SU-DHL-6 (cell line): ENCODE data around the gene TMEM35B.
"Not testable (repeated sequence)": the region's sequence is repeated elsewhere in the genome, so short reads cannot be mapped to it uniquely, and the experiment has no call there.

ENCODE experiments used
- H2AFZ ChIP-seq: fragments of 200-600 bp; sonication (generic); 2 replicates; pipeline ENCODE4 v1.6.1; 2014; ENCODE audit warnings: low read depth, mild to moderate bottlenecking, moderate library complexity, mixed read lengths, antibody characterized with exemption, low read length; ENCODE audit not compliant: severe bottlenecking
- H3F3A ChIP-seq: fragments of 200-600 bp; shearing (Covaris generic); 2 replicates; pipeline ENCODE4 v1.6.0; 2016; ENCODE audit warnings: antibody characterized with exemption, mild to moderate bottlenecking; ENCODE audit not compliant: insufficient read depth
- H3K27ac ChIP-seq: fragments of 200-600 bp; sonication (generic); 2 replicates; pipeline ENCODE4 v1.5.1; 2016; ENCODE audit warnings: low read depth, mild to moderate bottlenecking, low read length, moderate library complexity, mixed read lengths
- H3K27me3 ChIP-seq: fragments of 200-600 bp; sonication (generic), shearing (Covaris generic); 2 replicates; pipeline ENCODE4 v1.6.0; 2014; ENCODE audit warnings: mild to moderate bottlenecking, low read length
- H3K36me3 ChIP-seq: fragments of 200-600 bp; sonication (generic); 2 replicates; pipeline ENCODE4 v1.6.1; 2014; ENCODE audit warnings: mild to moderate bottlenecking, low read length, mixed read lengths
- H3K4me2 ChIP-seq: fragments of 300-600, 200-600 bp; shearing (Covaris generic), sonication (generic); 2 replicates; pipeline ENCODE4 v1.6.0; 2014; ENCODE audit warnings: low read length, low read depth, mild to moderate bottlenecking; ENCODE audit not compliant: poor library complexity, severe bottlenecking
- H3K4me3 ChIP-seq: fragments of 200-600 bp; sonication (generic); 2 replicates; pipeline ENCODE4 v1.5.1; 2014; ENCODE audit warnings: antibody characterized with exemption, low read length, mild to moderate bottlenecking, mixed read lengths; ENCODE audit not compliant: insufficient read depth, poor library complexity, severe bottlenecking
- H3K79me2 ChIP-seq: fragments of 200-600 bp; sonication (generic); 2 replicates; pipeline ENCODE4 v1.6.1; 2014; ENCODE audit warnings: mild to moderate bottlenecking, low read length, moderate library complexity; ENCODE audit not compliant: insufficient read depth
- H3K9ac ChIP-seq: fragments of 200-600 bp; sonication (generic); 2 replicates; pipeline ENCODE4 v1.7.0; 2014; ENCODE audit warnings: mild to moderate bottlenecking, low read length
- H3K9me2 ChIP-seq: fragments of 200-600 bp; sonication (generic); replicated peaks from 2 replicates; pipeline ENCODE4 v1.6.1; 2014; ENCODE audit warnings: low read length; ENCODE audit not compliant: insufficient read depth
- H3K9me3 ChIP-seq: fragments of 200-600 bp; sonication (generic); 2 replicates; pipeline ENCODE4 v1.6.1; 2014; ENCODE audit warnings: low read length, mixed read lengths; ENCODE audit not compliant: insufficient read depth
- H4K20me1 ChIP-seq: fragments of 200-600 bp; sonication (generic); 2 replicates; pipeline ENCODE4 v1.6.1; 2014; ENCODE audit warnings: low read depth, mild to moderate bottlenecking, antibody characterized with exemption, low read length, moderate library complexity, mixed read lengths
- CTCF ChIP-seq: fragments of 200-600 bp; sonication (generic); IDR thresholded peaks from one replicate; pipeline ENCODE4 v1.5.1; 2017; ENCODE audit warnings: antibody characterized with exemption, mild to moderate bottlenecking, low read length, moderate library complexity; ENCODE audit not compliant: insufficient read depth, poor library complexity, severe bottlenecking
- EZH2phosphoT487 ChIP-seq: fragments of 200-600 bp; sonication (generic), shearing (Covaris generic); conservative IDR thresholded peaks from 2 replicates; pipeline ENCODE4 v1.6.1; 2018; ENCODE audit warnings: mild to moderate bottlenecking, antibody characterized with exemption, low read length, moderate library complexity, mixed read lengths

The TMEM35B gene

GRCh38 chr1:34988147-34988546 lies 3.0 kb upstream of the TMEM35B start:
- no peaks in the 10 kb centered on the region for H4K20me1 ChIP-seq
- peaks cover 28% of the 10 kb centered on the region for H3F3A ChIP-seq
- H3K79me2 ChIP-seq, result peaks cover 7% of the 10 kb centered on the region; the same call in 1 of the 2 replicates
- H3K36me3 ChIP-seq, result no peaks in the 10 kb centered on the region; the same call in 1 of the 2 replicates
- no peak overlapping the region for H3K27ac ChIP-seq
- H2AFZ ChIP-seq, result no peak overlapping the region
- no peaks in the 10 kb centered on the region for H3K9me2 ChIP-seq
- no peaks in the 10 kb centered on the region for H3K27me3 ChIP-seq
- H3K9me3 ChIP-seq, result no peaks in the 10 kb centered on the region
- no peak overlapping the region for H3K4me2 ChIP-seq
- H3K9ac ChIP-seq, result no peak overlapping the region
- TF ChIP-seq CTCF, result no peak
- TF ChIP-seq EZH2phosphoT487, result no peak
- H3K4me3 ChIP-seq, result no peak overlapping the region

GRCh38 chr1:34987018-34987417 lies 1.9 kb upstream of the TMEM35B start:
- no peaks in the 10 kb centered on the region for H3K9me3 ChIP-seq
- H3K36me3 ChIP-seq, result no peaks in the 10 kb centered on the region; the same call in 1 of the 2 replicates
- TF ChIP-seq CTCF (no peak), EZH2phosphoT487 (no peak)
- no peak overlapping the region for H3K4me2 ChIP-seq
- no peak overlapping the region for H2AFZ ChIP-seq
- H3K9ac ChIP-seq, result no peak overlapping the region
- peaks cover 7% of the 10 kb centered on the region; the same call in 1 of the 2 replicates for H3K79me2 ChIP-seq
- no peaks in the 10 kb centered on the region for H4K20me1 ChIP-seq
- no peak overlapping the region for H3K4me3 ChIP-seq
- H3K27ac ChIP-seq, result no peak overlapping the region
- H3K27me3 ChIP-seq, result no peaks in the 10 kb centered on the region
- no peaks in the 10 kb centered on the region for H3K9me2 ChIP-seq
- H3F3A ChIP-seq, result peaks cover 28% of the 10 kb centered on the region

GRCh38 chr1:34985609-34985904 lies 410 bp upstream of the TMEM35B start:
- Histone ChIP-seq H3K27ac (peak overlapping the region; percentile 63), H3K4me3 (peak overlapping the region; percentile 98), H2AFZ (peak overlapping the region; percentile 99)

GRCh38 chr1:34984435-34984792 lies 733 bp downstream of the TMEM35B start:
- Histone ChIP-seq H3K79me2 (peaks cover 7% of the 10 kb centered on the region; the same call in 1 of the 2 replicates), H3K36me3 (peaks cover 4% of the 10 kb centered on the region; the same call in 1 of the 2 replicates), H4K20me1 (no peaks in the 10 kb centered on the region), H3K4me3 (peak overlapping the region; percentile 98), H3K9me3 (no peaks in the 10 kb centered on the region), H3K9ac (peak overlapping the region; percentile 88), H3F3A (peaks cover 28% of the 10 kb centered on the region), H3K27ac (no peak overlapping the region), H2AFZ (peak overlapping the region; percentile 99), H3K4me2 (peak overlapping the region; percentile 74), H3K9me2 (no peaks in the 10 kb centered on the region), H3K27me3 (no peaks in the 10 kb centered on the region)
- TF ChIP-seq EZH2phosphoT487 (no peak), CTCF (no peak)

More at GRCh38 chr1:34985609-34985904, 410 bp upstream of the TMEM35B start:
- H3K79me2 ChIP-seq, H3K9me3 ChIP-seq, H3K27me3 ChIP-seq, H4K20me1 ChIP-seq, H3K9me2 ChIP-seq, H3K36me3 ChIP-seq: not testable (repeated sequence)
- peak overlapping the region; percentile 88 for H3K9ac ChIP-seq
- peak overlapping the region; percentile 74 for H3K4me2 ChIP-seq
- peaks cover 28% of the 10 kb centered on the region for H3F3A ChIP-seq
